ENCODE results near the gene PPFIA1. TPM values are rescaled to one million over a fixed set of nuclear protein-coding genes. Genes with fewer than 3 reads are reported as not detected.

The PPFIA1 gene
- total and polyA plus RNA-seq, 10 of the 15 experiments (the other 5 are each of a cell fraction or from before 2014, with no cell fraction given): 5.2 to 26.2 (median 15.8) TPM

GRCh38 chr11:70324376-70325115 lies 54.1 kb downstream of the PPFIA1 start:
- ATAC-seq (peak; percentile 98), DNase-seq (ENCODE audit: low read depth, low spot score) (peak; percentile 33), FAIRE-seq (peak; percentile 89)
- in situ Hi-C loops (cut with MboI): no loop called here
- SMC1A ChIA-PET (ENCODE audit: uncharacterized antibody, unreplicated experiment): interaction anchor here (1.2 to 1.8 kb wide), 2 partner anchors 12 to 13 kb away, joined by 3 to 4 read pairs; no protein-coding TSS in a partner anchor
- Histone ChIP-seq H3K79me2 (ENCODE audit: control insufficient read depth, insufficient read depth, low read length) (no peaks in the 10 kb centered on the region; the same call in 1 of the 2 replicates), H3K4me3 (no peak overlapping the region), H2AFZ (ENCODE audit: control insufficient read depth, low read depth, low read length) (no peak overlapping the region), H3K27ac (ENCODE audit: control insufficient read depth, insufficient read depth) (peak overlapping the region; percentile 56), H3K4me1 (ENCODE audit: control insufficient read depth, insufficient read depth, low read length) (peaks cover 25% of the 10 kb centered on the region), H3K36me3 (ENCODE audit: control insufficient read depth in 2 of 2, insufficient read depth in 2 of 2, low read length in 1 of 2) (peaks cover 4 to 26% of the 10 kb centered on the region in 2 experiments), H3K27me3 (replicated peaks in 1 of 2; ENCODE audit: control insufficient read depth in 2 of 2, insufficient read depth in 2 of 2, low read length in 1 of 2) (no peaks in the 10 kb centered on the region), H4K20me1 (ENCODE audit: control insufficient read depth, insufficient read depth) (no peaks in the 10 kb centered on the region), H3K9ac (ENCODE audit: control insufficient read depth, insufficient read depth, low read length) (no peak overlapping the region), H3K4me2 (ENCODE audit: control insufficient read depth, insufficient read depth) (peak overlapping the region; percentile 72), H3K9me3 (replicated peaks; ENCODE audit: control insufficient read depth, insufficient read depth, low read length) (no peaks in the 10 kb centered on the region; the same call in 2 of the 3 replicates)
- 46% methylated on average over 10 of the region's 10 CpGs for WGBS (ENCODE audit: insufficient coverage, insufficient replicate concordance, low lambda C conversion rate, missing lambda C conversion rate)
- intact Hi-C loops (cut with micrococcal nuclease; ENCODE audit: unreplicated experiment): loop anchor here (10.0 kb wide), 1 partner anchor 120 kb away; the partner anchor contains the start of gene FADD
- CTCF ChIA-PET: no interaction called here
- no TSS peak for BruUV-seq (replicated peaks)
- RAD21 ChIA-PET (ENCODE audit: unreplicated experiment): no interaction called here
- POLR2A ChIA-PET: no interaction called here
- TF ChIP-seq SMC3 (IDR thresholded peaks at IDR 0.05; ENCODE audit: borderline replicate concordance, low read length) (peak; percentile 6; the same call in 1 of the 2 replicates), SKIL (IDR thresholded peaks at IDR 0.05; ENCODE audit: low read depth, poor library complexity, severe bottlenecking) (peak; percentile 93), E2F8 (IDR thresholded peaks at IDR 0.05; ENCODE audit: low read depth, partially characterized antibody) (no peak), CEBPB (IDR thresholded peaks at IDR 0.05; ENCODE audit: borderline replicate concordance in 1 of 2, low read depth in 2 of 2, low read length in 2 of 2) (no peak), BACH1 (IDR thresholded peaks at IDR 0.05; ENCODE audit: borderline replicate concordance) (peak; percentile 48; the same call in 1 of the 2 replicates), SIX5 (IDR thresholded peaks at IDR 0.05; ENCODE audit: low read depth, low read length, severe bottlenecking) (no peak), MTA3 (IDR thresholded peaks at IDR 0.05; ENCODE audit: borderline replicate concordance, low read length) (no peak), E4F1 (IDR thresholded peaks at IDR 0.05; ENCODE audit: borderline replicate concordance, partially characterized antibody) (no peak), FOXM1 (IDR thresholded peaks at IDR 0.05; ENCODE audit: low read depth, low read length) (0 out of 2 replicates have a peak, but pooled peaks have one; percentile 32), TBL1XR1 (IDR thresholded peaks at IDR 0.05; ENCODE audit: low read depth, low read length) (peak; percentile 75; the same call in 1 of the 2 replicates), KLF5 (IDR thresholded peaks at IDR 0.05; ENCODE audit: partially characterized antibody) (no peak), SIN3A (IDR thresholded peaks at IDR 0.05; ENCODE audit: low read depth, low read length) (no peak), NR2F1 (conservative IDR thresholded peaks at IDR 0.05) (peak; percentile 82), RFX5 (IDR thresholded peaks at IDR 0.05; ENCODE audit: low read depth, low read length) (no peak), POU2F2 (IDR thresholded peaks at IDR 0.05; ENCODE audit: borderline replicate concordance, low read depth, low read length) (no peak), SPI1 (IDR thresholded peaks at IDR 0.05; ENCODE audit: borderline replicate concordance, insufficient read depth, low read depth, low read length) (0 out of 2 replicates have a peak, but pooled peaks have one; percentile 12)

Measured in GM12878 (cell line).